Adrenal gland (tissue), 5 donors: ENCODE data around the gene ABCC2.

ENCODE experiments used
- CTCF ChIP-seq, 6 experiments: fragments of 450-650 bp in 4 of 6; fragments of 200-600 bp in 2 of 6; sonication (generic) in 1 of 6; IDR thresholded peaks; 1 replicate in 5 of 6; 2 replicates in 1 of 6; pipeline versions ENCODE4 v1.5.1 to v1.8.0; 2016 to 2021; ENCODE audit warnings: antibody characterized with exemption in 6 of 6, mild to moderate bottlenecking in 2 of 6, moderate library complexity in 1 of 6
- POLR2A ChIP-seq, 2 donors: fragments of 450-650 bp; IDR thresholded peaks; one replicate each; pipeline ENCODE4 v1.6.1; 2017; ENCODE audit warnings: antibody characterized with exemption in 2 of 2, mild to moderate bottlenecking in 2 of 2, moderate library complexity in 1 of 2
- donor health status: DM: no; HTN: no; CAD: no.

GRCh38 chr10:99894613-99895012 lies 112.2 kb downstream of the ABCC2 start:
- no peak for TF ChIP-seq CTCF (IDR thresholded peaks at IDR 0.05)
- no peak for TF ChIP-seq POLR2A (IDR thresholded peaks at IDR 0.05)
